ENCODE results near the gene CASR. TPM values are rescaled to one million over a fixed set of nuclear protein-coding genes. Genes with fewer than 3 reads are reported as not detected.

Gene CASR
- total and polyA plus RNA-seq, 9 donors: 0.04 to 0.28 (median 0.04) TPM; not detected in 6

GRCh38 chr3:122315619-122316018 lies 132.2 kb downstream of the CASR start:
- no peak for DNase-seq
- WGBS (ENCODE audit: insufficient coverage): 38% methylated on average over 3 of the region's 4 CpGs
- Histone ChIP-seq H3K4me1 (ENCODE audit: control insufficient read depth, insufficient read depth, low read length) (no peaks in the 10 kb centered on the region), H3K27ac (ENCODE audit: low read length) (no peak overlapping the region), H3K36me3 (ENCODE audit: control insufficient read depth, insufficient read depth, low read length) (no peaks in the 10 kb centered on the region), H3K27me3 (ENCODE audit: control insufficient read depth, insufficient read depth, low read length) (peaks cover 2% of the 10 kb centered on the region), H3K4me3 (ENCODE audit: low read length) (no peak overlapping the region), H3K9me3 (replicated peaks; ENCODE audit: control insufficient read depth, low read depth, low read length) (no peaks in the 10 kb centered on the region)

- Histone ChIP-seq H3K9me3 (replicated peaks; ENCODE audit: control insufficient read depth, low read depth, low read length) (no peaks in the 10 kb centered on the region), H3K4me3 (ENCODE audit: low read length) (no peak overlapping the region), H3K27me3 (ENCODE audit: control insufficient read depth, insufficient read depth, low read length) (peaks cover 2% of the 10 kb centered on the region), H3K27ac (ENCODE audit: low read length) (no peak overlapping the region), H3K4me1 (ENCODE audit: control insufficient read depth, insufficient read depth, low read length) (no peaks in the 10 kb centered on the region), H3K36me3 (ENCODE audit: control insufficient read depth, insufficient read depth, low read length) (no peaks in the 10 kb centered on the region)
- no peak for DNase-seq
- 80% methylated on average over 1 of the region's 5 CpGs for WGBS (ENCODE audit: insufficient coverage)
Observed at GRCh38 chr3:122316368-122316767, 132.9 kb downstream of the CASR start.

GRCh38 chr3:122318620-122319019 lies 135.2 kb downstream of the CASR start:
- H3K27me3 ChIP-seq (ENCODE audit: control insufficient read depth, insufficient read depth, low read length): peaks cover 2% of the 10 kb centered on the region
- no CpG with 5 or more reads among the region's 2 CpGs for WGBS (ENCODE audit: insufficient coverage)

GRCh38 chr3:122322095-122323075 lies 138.9 kb downstream of the CASR start:
- Histone ChIP-seq H3K9me3 (replicated peaks; ENCODE audit: control insufficient read depth, low read depth, low read length) (no peaks in the 10 kb centered on the region), H3K27ac (ENCODE audit: low read length) (no peak overlapping the region), H3K4me1 (ENCODE audit: control insufficient read depth, insufficient read depth, low read length) (no peaks in the 10 kb centered on the region), H3K27me3 (ENCODE audit: control insufficient read depth, insufficient read depth, low read length) (no peaks in the 10 kb centered on the region), H3K36me3 (ENCODE audit: control insufficient read depth, insufficient read depth, low read length) (no peaks in the 10 kb centered on the region), H3K4me3 (ENCODE audit: low read length) (no peak overlapping the region)
- 86% methylated on average over 1 of the region's 5 CpGs for WGBS (ENCODE audit: insufficient coverage)
- no peak for DNase-seq

More at GRCh38 chr3:122318620-122319019, 135.2 kb downstream of the CASR start:
- Histone ChIP-seq H3K27ac (ENCODE audit: low read length) (no peak overlapping the region), H3K4me3 (ENCODE audit: low read length) (no peak overlapping the region), H3K9me3 (replicated peaks; ENCODE audit: control insufficient read depth, low read depth, low read length) (no peaks in the 10 kb centered on the region), H3K4me1 (ENCODE audit: control insufficient read depth, insufficient read depth, low read length) (no peaks in the 10 kb centered on the region), H3K36me3 (ENCODE audit: control insufficient read depth, insufficient read depth, low read length) (no peaks in the 10 kb centered on the region)
- no peak for DNase-seq

GRCh38 chr3:122324871-122325323 lies 141.4 kb downstream of the CASR start, which contains the start of gene CSTA:
CSTA (plus strand) TSS chr3:122325248; CDS start chr3:122325293, 45 bp downstream.
- Histone ChIP-seq H3K9me3 (replicated peaks; ENCODE audit: control insufficient read depth, low read depth, low read length) (no peaks in the 10 kb centered on the region), H3K36me3 (ENCODE audit: control insufficient read depth, insufficient read depth, low read length) (no peaks in the 10 kb centered on the region), H3K27ac (ENCODE audit: low read length) (no peak within 1 kb of the TSS), H3K4me1 (ENCODE audit: control insufficient read depth, insufficient read depth, low read length) (no peaks in the 10 kb centered on the region), H3K27me3 (ENCODE audit: control insufficient read depth, insufficient read depth, low read length) (no peaks in the 10 kb centered on the region), H3K4me3 (ENCODE audit: low read length) (no peak within 1 kb of the TSS)
- peak; percentile 7 for DNase-seq
- no CpG with 5 or more reads among the region's 6 CpGs for whole genome bisulfite sequencing (ENCODE audit: insufficient coverage)

- Histone ChIP-seq H3K4me3 (ENCODE audit: low read length) (no peak overlapping the region), H3K27me3 (ENCODE audit: control insufficient read depth, insufficient read depth, low read length) (no peaks in the 10 kb centered on the region), H3K27ac (ENCODE audit: low read length) (no peak overlapping the region), H3K4me1 (ENCODE audit: control insufficient read depth, insufficient read depth, low read length) (no peaks in the 10 kb centered on the region), H3K36me3 (ENCODE audit: control insufficient read depth, insufficient read depth, low read length) (no peaks in the 10 kb centered on the region), H3K9me3 (replicated peaks; ENCODE audit: control insufficient read depth, low read depth, low read length) (no peaks in the 10 kb centered on the region)
- DNase-seq: no peak
- WGBS (ENCODE audit: insufficient coverage): no CpG with 5 or more reads among the region's 3 CpGs
Observed at GRCh38 chr3:122325769-122326168, 142.3 kb downstream of the CASR start.

GRCh38 chr3:122331886-122332285 lies 148.4 kb downstream of the CASR start:
- 83% methylated on average over 3 of the region's 4 CpGs for WGBS (ENCODE audit: insufficient coverage)

GRCh38 chr3:122332551-122332950 lies 149.1 kb downstream of the CASR start:
- Histone ChIP-seq H3K27me3 (ENCODE audit: control insufficient read depth, insufficient read depth, low read length) (no peaks in the 10 kb centered on the region), H3K9me3 (replicated peaks; ENCODE audit: control insufficient read depth, low read depth, low read length) (no peaks in the 10 kb centered on the region), H3K4me1 (ENCODE audit: control insufficient read depth, insufficient read depth, low read length) (no peaks in the 10 kb centered on the region), H3K4me3 (ENCODE audit: low read length) (no peak overlapping the region), H3K27ac (ENCODE audit: low read length) (no peak overlapping the region), H3K36me3 (ENCODE audit: control insufficient read depth, insufficient read depth, low read length) (no peaks in the 10 kb centered on the region)
- WGBS (ENCODE audit: insufficient coverage): 85% methylated on average over 8 of the region's 8 CpGs
- DNase-seq: no peak

More at GRCh38 chr3:122331886-122332285, 148.4 kb downstream of the CASR start:
- no peak overlapping the region for H3K4me3 ChIP-seq (ENCODE audit: low read length)
- DNase-seq: no peak
- H3K36me3 ChIP-seq (ENCODE audit: control insufficient read depth, insufficient read depth, low read length): no peaks in the 10 kb centered on the region
- no peaks in the 10 kb centered on the region for H3K4me1 ChIP-seq (ENCODE audit: control insufficient read depth, insufficient read depth, low read length)
- H3K27me3 ChIP-seq (ENCODE audit: control insufficient read depth, insufficient read depth, low read length): no peaks in the 10 kb centered on the region
- H3K27ac ChIP-seq (ENCODE audit: low read length): no peak overlapping the region
- H3K9me3 ChIP-seq (replicated peaks; ENCODE audit: control insufficient read depth, low read depth, low read length): no peaks in the 10 kb centered on the region
